Measurements from ENCODE around the gene BRIP1. TPM values are rescaled to one million over a fixed set of nuclear protein-coding genes. Genes with fewer than 3 reads are reported as not detected.
A peak's percentile ranks its signal among the peaks of the same experiment; 100 is the strongest.

The BRIP1 gene
- total and polyA plus RNA-seq, 9 of the 15 experiments (the other 6 are each of a cell fraction or from before 2014, with no cell fraction given): 2.4 to 17.5 (median 11.2) TPM

DNA sequence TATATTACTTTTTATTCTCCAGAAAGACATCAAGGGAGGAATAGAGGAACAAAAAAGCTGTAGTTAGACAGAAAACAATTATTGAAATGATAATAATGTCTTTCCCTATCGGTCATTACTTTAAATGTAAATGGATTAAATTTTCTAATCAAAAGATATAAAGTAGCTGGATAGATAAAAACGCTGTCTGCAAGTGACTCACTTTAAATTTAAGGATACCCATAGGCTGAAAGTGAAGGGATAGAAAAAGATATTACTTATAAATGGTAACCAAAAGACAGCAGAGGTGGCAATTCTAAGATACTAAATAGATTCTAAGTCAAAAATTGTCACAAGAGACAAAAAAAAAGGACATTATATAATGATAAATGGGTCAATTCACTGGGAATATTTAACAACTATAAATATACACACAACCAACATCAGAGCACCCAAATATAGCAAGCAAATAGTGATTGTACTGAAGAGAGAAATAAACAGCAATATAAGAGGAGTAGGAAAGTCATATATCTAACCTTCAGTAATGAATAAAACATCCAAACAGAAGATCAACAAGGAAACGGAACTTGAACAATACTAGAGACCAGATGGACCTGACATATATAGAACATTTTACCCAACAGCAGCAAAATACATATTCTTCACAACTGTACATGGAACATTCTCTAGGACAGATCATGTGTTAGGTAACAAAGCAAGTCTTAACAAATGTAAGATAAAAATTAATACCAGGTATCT lies 116.9 kb downstream of the BRIP1 start:
- POLR2A ChIA-PET: no interaction called here
- whole genome bisulfite sequencing (ENCODE audit: insufficient coverage, low coverage, missing lambda C conversion rate): 88% methylated on average over 3 of the region's 3 CpGs
- Histone ChIP-seq H3K9ac (ENCODE audit: insufficient read depth in 1 of 2, low read depth in 2 of 2, low read length in 2 of 2) (no peak overlapping the region), H4K20me1 (replicated peaks; ENCODE audit: control insufficient read depth, insufficient read depth, low read length) (no peaks in the 10 kb centered on the region), H3K9me3 (replicated peaks; ENCODE audit: control insufficient read depth, insufficient read depth, low read depth, low read length) (no peaks in the 10 kb centered on the region), H3K36me3 (ENCODE audit: control insufficient read depth, insufficient read depth, low read length) (no peaks in the 10 kb centered on the region), H2AFZ (ENCODE audit: low read depth, low read length) (no peak overlapping the region), H3K79me2 (ENCODE audit: control insufficient read depth, insufficient read depth, low read length) (no peaks in the 10 kb centered on the region), H3K4me3 (no peak overlapping the region), H3K27ac (ENCODE audit: extremely low read depth, low read depth, low read length) (no peak overlapping the region), H3K4me1 (replicated peaks in 1 of 2; ENCODE audit: control insufficient read depth in 2 of 2, insufficient read depth in 2 of 2, low read length in 2 of 2) (no peaks in the 10 kb centered on the region), H3K4me2 (ENCODE audit: insufficient read depth, low read length) (no peak overlapping the region), H3K9me1 (ENCODE audit: control insufficient read depth, insufficient read depth, low read length) (no peaks in the 10 kb centered on the region), H3K27me3 (ENCODE audit: control insufficient read depth in 2 of 2, insufficient read depth in 2 of 2, low read length in 2 of 2) (no peaks in the 10 kb centered on the region)
- CTCF ChIA-PET (ENCODE audit: low intra/inter-chr PET ratio): no interaction called here
- FAIRE-seq (no peak), DNase-seq (ENCODE audit: extremely low read depth in 1 of 4, low spot score in 3 of 4) (no peak), ATAC-seq (no peak)
- in situ Hi-C loops (cut with MboI): no loop called here
- BruUV-seq (replicated peaks): no TSS peak
- intact Hi-C loops (cut with micrococcal nuclease): no loop called here
- peak; percentile 55 for TF ChIP-seq EWSR1 (IDR thresholded peaks at IDR 0.05; ENCODE audit: borderline replicate concordance, low read depth, partially characterized antibody)
- TF ChIP-seq HDAC1 (IDR thresholded peaks at IDR 0.05): no peak
- TF ChIP-seq, protein P1, sequence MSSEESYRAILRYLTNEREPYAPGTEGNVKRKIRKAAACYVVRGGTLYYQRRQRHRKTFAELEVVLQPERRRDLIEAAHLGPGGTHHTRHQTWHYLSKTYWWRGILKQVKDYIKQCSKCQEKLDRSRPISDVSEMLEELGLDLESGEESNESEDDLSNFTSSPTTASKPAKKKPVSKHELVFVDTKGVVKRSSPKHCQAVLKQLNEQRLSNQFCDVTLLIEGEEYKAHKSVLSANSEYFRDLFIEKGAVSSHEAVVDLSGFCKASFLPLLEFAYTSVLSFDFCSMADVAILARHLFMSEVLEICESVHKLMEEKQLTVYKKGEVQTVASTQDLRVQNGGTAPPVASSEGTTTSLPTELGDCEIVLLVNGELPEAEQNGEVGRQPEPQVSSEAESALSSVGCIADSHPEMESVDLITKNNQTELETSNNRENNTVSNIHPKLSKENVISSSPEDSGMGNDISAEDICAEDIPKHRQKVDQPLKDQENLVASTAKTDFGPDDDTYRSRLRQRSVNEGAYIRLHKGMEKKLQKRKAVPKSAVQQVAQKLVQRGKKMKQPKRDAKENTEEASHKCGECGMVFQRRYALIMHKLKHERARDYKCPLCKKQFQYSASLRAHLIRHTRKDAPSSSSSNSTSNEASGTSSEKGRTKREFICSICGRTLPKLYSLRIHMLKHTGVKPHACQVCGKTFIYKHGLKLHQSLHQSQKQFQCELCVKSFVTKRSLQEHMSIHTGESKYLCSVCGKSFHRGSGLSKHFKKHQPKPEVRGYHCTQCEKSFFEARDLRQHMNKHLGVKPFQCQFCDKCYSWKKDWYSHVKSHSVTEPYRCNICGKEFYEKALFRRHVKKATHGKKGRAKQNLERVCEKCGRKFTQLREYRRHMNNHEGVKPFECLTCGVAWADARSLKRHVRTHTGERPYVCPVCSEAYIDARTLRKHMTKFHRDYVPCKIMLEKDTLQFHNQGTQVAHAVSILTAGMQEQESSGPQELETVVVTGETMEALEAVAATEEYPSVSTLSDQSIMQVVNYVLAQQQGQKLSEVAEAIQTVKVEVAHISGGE (CRISPR knock-in tag; IDR thresholded peaks at IDR 0.05): peak in 1 of 3 experiments; percentile 86; a peak in 2 of 6 replicates
- TF ChIP-seq ZNF507 (tag; conservative IDR thresholded peaks at IDR 0.05): peak; percentile 91
- TF ChIP-seq DIDO1 (tag; IDR thresholded peaks at IDR 0.05; ENCODE audit: low read depth): no peak
